ENCODE results near the gene RAP1B.
A peak's percentile ranks its signal among the peaks of the same experiment; 100 is the strongest.

The RAP1B gene

GRCh38 chr12:68621472-68622081 is 10.9 kb downstream of the RAP1B start:
- H3K4me3 ChIP-seq (ENCODE audit: low read depth, low read length) = no peak overlapping the region
- peaks cover 64% of the 10 kb centered on the region for H3K4me1 ChIP-seq (ENCODE audit: control insufficient read depth, insufficient read depth, low read length, unreplicated experiment)
- H2AFZ ChIP-seq (ENCODE audit: low read length, unreplicated experiment) = no peak overlapping the region
- H3K27ac ChIP-seq (ENCODE audit: low read depth, low read length) = 0 out of 2 replicates have a peak overlapping the region, but pooled peaks have one; percentile 10
- peaks cover 98% of the 10 kb centered on the region for H3K79me2 ChIP-seq (ENCODE audit: control insufficient read depth, insufficient read depth, low read length, unreplicated experiment)
- peaks cover 19% of the 10 kb centered on the region for H3K36me3 ChIP-seq (ENCODE audit: insufficient read depth, low read length)
- H3K27me3 ChIP-seq (ENCODE audit: insufficient read depth, low read length) = no peaks in the 10 kb centered on the region

DNA sequence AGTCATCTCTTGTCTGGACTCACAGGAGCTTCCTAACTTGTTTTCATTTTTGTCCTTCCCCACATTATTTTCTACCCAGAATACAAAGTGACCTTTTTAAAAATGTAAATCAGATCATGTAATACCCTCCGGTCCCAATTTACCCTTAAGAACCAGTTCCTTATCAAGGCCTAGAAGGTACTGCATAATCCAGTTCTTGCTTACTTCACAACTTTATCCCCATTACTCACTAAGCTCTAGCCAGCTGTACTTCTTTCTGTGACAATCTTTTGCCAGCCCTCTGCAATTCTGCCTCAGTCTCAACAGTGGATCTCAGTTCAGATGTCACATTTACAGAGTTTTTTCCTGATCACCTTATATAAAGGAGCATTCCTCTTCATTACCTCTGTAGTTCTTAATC is 11.6 kb downstream of the RAP1B start:
- 0 out of 2 replicates have a peak overlapping the region, but pooled peaks have one; percentile 10 for H3K27ac ChIP-seq (ENCODE audit: low read depth, low read length)
- no peaks in the 10 kb centered on the region for H3K27me3 ChIP-seq (ENCODE audit: insufficient read depth, low read length)
- no peak overlapping the region for H2AFZ ChIP-seq (ENCODE audit: low read length, unreplicated experiment)
- peaks cover 100% of the 10 kb centered on the region for H3K79me2 ChIP-seq (ENCODE audit: control insufficient read depth, insufficient read depth, low read length, unreplicated experiment)
- peaks cover 58% of the 10 kb centered on the region for H3K4me1 ChIP-seq (ENCODE audit: control insufficient read depth, insufficient read depth, low read length, unreplicated experiment)
- H3K36me3 ChIP-seq (ENCODE audit: insufficient read depth, low read length) = peaks cover 24% of the 10 kb centered on the region
- H3K4me3 ChIP-seq (ENCODE audit: low read depth, low read length) = no peak overlapping the region

- Histone ChIP-seq H3K79me2 (ENCODE audit: control insufficient read depth, insufficient read depth, low read length, unreplicated experiment) (peaks cover 100% of the 10 kb centered on the region), H3K4me1 (ENCODE audit: control insufficient read depth, insufficient read depth, low read length, unreplicated experiment) (peaks cover 52% of the 10 kb centered on the region), H2AFZ (ENCODE audit: low read length, unreplicated experiment) (no peak overlapping the region), H3K4me3 (ENCODE audit: low read depth, low read length) (no peak overlapping the region), H3K36me3 (ENCODE audit: insufficient read depth, low read length) (peaks cover 32% of the 10 kb centered on the region), H3K27ac (ENCODE audit: low read depth, low read length) (0 out of 2 replicates have a peak overlapping the region, but pooled peaks have one; percentile 4), H3K27me3 (ENCODE audit: insufficient read depth, low read length) (no peaks in the 10 kb centered on the region)
Observed at GRCh38 chr12:68623059-68623458, 12.4 kb downstream of the RAP1B start.

DNA sequence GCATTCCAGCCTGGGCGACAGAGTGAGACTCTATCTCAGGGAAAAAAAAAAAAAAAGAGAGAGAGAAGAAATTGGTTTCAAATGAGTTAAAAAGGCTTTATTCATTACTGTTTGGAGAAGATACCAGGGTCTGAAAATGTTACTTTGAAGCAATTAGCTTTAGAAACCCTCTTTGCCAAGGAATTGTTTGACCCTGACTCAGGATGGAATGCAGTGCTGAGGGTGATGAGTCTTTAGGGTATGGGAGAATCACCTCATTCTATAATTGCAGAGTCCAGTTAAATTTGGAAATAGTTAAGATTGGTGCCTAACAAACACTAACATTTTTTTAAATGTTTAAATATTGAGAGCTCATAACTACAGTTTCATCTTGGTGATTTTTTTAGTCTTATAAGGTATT is 13.3 kb downstream of the RAP1B start:
- no peak overlapping the region for H3K27ac ChIP-seq (ENCODE audit: low read depth, low read length)
- H3K79me2 ChIP-seq (ENCODE audit: control insufficient read depth, insufficient read depth, low read length, unreplicated experiment) = peaks cover 99% of the 10 kb centered on the region
- no peak overlapping the region for H2AFZ ChIP-seq (ENCODE audit: low read length, unreplicated experiment)
- H3K36me3 ChIP-seq (ENCODE audit: insufficient read depth, low read length) = peaks cover 34% of the 10 kb centered on the region
- H3K27me3 ChIP-seq (ENCODE audit: insufficient read depth, low read length) = no peaks in the 10 kb centered on the region
- H3K4me1 ChIP-seq (ENCODE audit: control insufficient read depth, insufficient read depth, low read length, unreplicated experiment) = peaks cover 43% of the 10 kb centered on the region
- no peak overlapping the region for H3K4me3 ChIP-seq (ENCODE audit: low read depth, low read length)

DNA sequence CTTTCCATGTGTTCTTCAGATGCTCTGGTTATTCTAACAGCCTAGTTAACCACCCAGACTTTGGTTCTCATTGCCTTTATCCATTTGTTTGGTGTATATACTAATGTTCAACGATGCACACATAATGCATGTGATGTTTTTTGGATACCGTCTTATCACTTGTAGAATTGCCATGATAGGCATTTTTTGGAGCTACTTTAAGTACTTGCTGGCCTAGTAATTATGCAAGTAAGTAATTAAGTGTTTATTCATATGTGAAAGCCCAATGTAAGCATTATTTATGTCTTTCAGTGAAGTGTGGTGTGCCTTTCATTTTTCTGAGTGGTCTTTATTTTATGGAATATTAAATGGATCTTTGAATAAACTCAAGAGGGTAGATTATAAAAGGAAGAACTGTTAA is 14.2 kb downstream of the RAP1B start:
- Histone ChIP-seq H3K27ac (ENCODE audit: low read depth, low read length) (no peak overlapping the region), H2AFZ (ENCODE audit: low read length, unreplicated experiment) (no peak overlapping the region), H3K79me2 (ENCODE audit: control insufficient read depth, insufficient read depth, low read length, unreplicated experiment) (peaks cover 98% of the 10 kb centered on the region), H3K4me3 (ENCODE audit: low read depth, low read length) (no peak overlapping the region), H3K4me1 (ENCODE audit: control insufficient read depth, insufficient read depth, low read length, unreplicated experiment) (peaks cover 34% of the 10 kb centered on the region), H3K27me3 (ENCODE audit: insufficient read depth, low read length) (no peaks in the 10 kb centered on the region), H3K36me3 (ENCODE audit: insufficient read depth, low read length) (peaks cover 34% of the 10 kb centered on the region)

- no peak overlapping the region for H3K27ac ChIP-seq (ENCODE audit: low read depth, low read length)
- peaks cover 97% of the 10 kb centered on the region for H3K79me2 ChIP-seq (ENCODE audit: control insufficient read depth, insufficient read depth, low read length, unreplicated experiment)
- H3K27me3 ChIP-seq (ENCODE audit: insufficient read depth, low read length) = no peaks in the 10 kb centered on the region
- peaks cover 34% of the 10 kb centered on the region for H3K36me3 ChIP-seq (ENCODE audit: insufficient read depth, low read length)
- no peak overlapping the region for H2AFZ ChIP-seq (ENCODE audit: low read length, unreplicated experiment)
- H3K4me1 ChIP-seq (ENCODE audit: control insufficient read depth, insufficient read depth, low read length, unreplicated experiment) = peaks cover 21% of the 10 kb centered on the region
- no peak overlapping the region for H3K4me3 ChIP-seq (ENCODE audit: low read depth, low read length)
Observed at GRCh38 chr12:68627673-68628319, 17.1 kb downstream of the RAP1B start.

GRCh38 chr12:68628698-68629097 is 18.0 kb downstream of the RAP1B start:
- H3K36me3 ChIP-seq (ENCODE audit: insufficient read depth, low read length) = peaks cover 34% of the 10 kb centered on the region
- H3K27ac ChIP-seq (ENCODE audit: low read depth, low read length) = no peak overlapping the region
- peaks cover 97% of the 10 kb centered on the region for H3K79me2 ChIP-seq (ENCODE audit: control insufficient read depth, insufficient read depth, low read length, unreplicated experiment)
- no peak overlapping the region for H3K4me3 ChIP-seq (ENCODE audit: low read depth, low read length)
- H3K4me1 ChIP-seq (ENCODE audit: control insufficient read depth, insufficient read depth, low read length, unreplicated experiment) = peaks cover 13% of the 10 kb centered on the region
- H2AFZ ChIP-seq (ENCODE audit: low read length, unreplicated experiment) = no peak overlapping the region
- no peaks in the 10 kb centered on the region for H3K27me3 ChIP-seq (ENCODE audit: insufficient read depth, low read length)

DNA sequence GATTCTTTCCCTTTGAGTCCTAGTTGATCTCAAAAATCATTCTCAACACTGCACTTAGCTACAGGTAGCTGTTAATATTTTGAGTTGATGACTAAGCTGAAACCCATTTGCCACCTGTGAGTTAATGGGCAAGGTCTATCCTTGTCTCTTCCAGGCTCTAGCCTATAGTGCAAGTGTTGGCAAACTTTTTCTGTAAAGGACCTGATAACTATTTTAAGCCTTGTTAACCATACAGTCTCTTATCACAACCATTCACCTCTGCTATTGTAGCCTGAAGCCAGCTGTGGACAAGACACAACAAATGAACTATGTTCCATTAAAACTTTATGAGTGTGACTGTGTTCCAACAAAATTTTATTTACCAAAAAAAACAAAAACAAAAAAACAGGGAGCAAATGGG is 19.4 kb downstream of the RAP1B start:
- Histone ChIP-seq H3K27ac (ENCODE audit: low read depth, low read length) (no peak overlapping the region), H3K36me3 (ENCODE audit: insufficient read depth, low read length) (peaks cover 29% of the 10 kb centered on the region), H3K4me1 (ENCODE audit: control insufficient read depth, insufficient read depth, low read length, unreplicated experiment) (peaks cover 26% of the 10 kb centered on the region), H3K4me3 (ENCODE audit: low read depth, low read length) (no peak overlapping the region), H2AFZ (ENCODE audit: low read length, unreplicated experiment) (no peak overlapping the region), H3K27me3 (ENCODE audit: insufficient read depth, low read length) (no peaks in the 10 kb centered on the region), H3K79me2 (ENCODE audit: control insufficient read depth, insufficient read depth, low read length, unreplicated experiment) (peaks cover 98% of the 10 kb centered on the region)

DNA sequence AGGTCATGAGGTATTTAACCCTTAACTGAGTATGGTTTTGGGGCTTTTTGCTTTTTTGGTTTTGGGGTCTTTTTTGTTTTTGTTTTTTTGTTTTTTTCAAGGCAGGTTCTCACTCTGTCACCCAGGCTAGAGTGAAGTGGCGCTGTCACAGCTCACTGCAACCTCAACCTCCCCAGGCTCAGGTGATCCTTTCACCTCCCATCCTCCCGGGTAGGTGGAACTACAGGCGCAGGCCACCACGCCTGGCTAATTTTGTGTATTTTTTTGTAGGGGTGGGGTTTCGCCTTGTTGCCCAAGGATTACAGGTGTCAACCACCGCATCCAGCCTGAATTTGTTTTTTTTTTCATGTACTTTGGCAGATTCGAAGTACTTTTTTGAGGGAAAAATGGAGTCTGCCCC is 19.9 kb downstream of the RAP1B start:
- H3K27me3 ChIP-seq (ENCODE audit: insufficient read depth, low read length) = no peaks in the 10 kb centered on the region
- peaks cover 25% of the 10 kb centered on the region for H3K36me3 ChIP-seq (ENCODE audit: insufficient read depth, low read length)
- peaks cover 98% of the 10 kb centered on the region for H3K79me2 ChIP-seq (ENCODE audit: control insufficient read depth, insufficient read depth, low read length, unreplicated experiment)
- H2AFZ ChIP-seq (ENCODE audit: low read length, unreplicated experiment) = no peak overlapping the region
- no peak overlapping the region for H3K27ac ChIP-seq (ENCODE audit: low read depth, low read length)
- peaks cover 30% of the 10 kb centered on the region for H3K4me1 ChIP-seq (ENCODE audit: control insufficient read depth, insufficient read depth, low read length, unreplicated experiment)
- no peak overlapping the region for H3K4me3 ChIP-seq (ENCODE audit: low read depth, low read length)

- Histone ChIP-seq H2AFZ (ENCODE audit: low read length, unreplicated experiment) (no peak overlapping the region), H3K4me1 (ENCODE audit: control insufficient read depth, insufficient read depth, low read length, unreplicated experiment) (peaks cover 36% of the 10 kb centered on the region), H3K4me3 (ENCODE audit: low read depth, low read length) (no peak overlapping the region), H3K36me3 (ENCODE audit: insufficient read depth, low read length) (peaks cover 19% of the 10 kb centered on the region), H3K79me2 (ENCODE audit: control insufficient read depth, insufficient read depth, low read length, unreplicated experiment) (peaks cover 98% of the 10 kb centered on the region), H3K27ac (ENCODE audit: low read depth, low read length) (0 out of 2 replicates have a peak overlapping the region, but pooled peaks have one; percentile 11), H3K27me3 (ENCODE audit: insufficient read depth, low read length) (no peaks in the 10 kb centered on the region)
Observed at GRCh38 chr12:68631227-68631626, 20.5 kb downstream of the RAP1B start.

GRCh38 chr12:68632486-68632885 is 21.8 kb downstream of the RAP1B start:
- no peak overlapping the region for H3K4me3 ChIP-seq (ENCODE audit: low read depth, low read length)
- H2AFZ ChIP-seq (ENCODE audit: low read length, unreplicated experiment) = no peak overlapping the region
- H3K4me1 ChIP-seq (ENCODE audit: control insufficient read depth, insufficient read depth, low read length, unreplicated experiment) = peaks cover 42% of the 10 kb centered on the region
- H3K27ac ChIP-seq (ENCODE audit: low read depth, low read length) = no peak overlapping the region
- H3K27me3 ChIP-seq (ENCODE audit: insufficient read depth, low read length) = no peaks in the 10 kb centered on the region
- H3K36me3 ChIP-seq (ENCODE audit: insufficient read depth, low read length) = peaks cover 10% of the 10 kb centered on the region
- peaks cover 97% of the 10 kb centered on the region for H3K79me2 ChIP-seq (ENCODE audit: control insufficient read depth, insufficient read depth, low read length, unreplicated experiment)

Data from ACC112 (cell line).